Tibial nerve (tissue), 3 donors: ENCODE results near the gene KCNH2.

ENCODE experiments used
- EP300 ChIP-seq, 2 donors: sonication (generic); formaldehyde crosslinking; IDR thresholded peaks; one replicate each; pipeline ENCODE4 v1.6.1; 2017; ENCODE audit warnings: antibody characterized with exemption in 2 of 2, mild to moderate bottlenecking in 1 of 2
- POLR2A ChIP-seq, 2 donors: fragments of 450-650 bp; IDR thresholded peaks; one replicate each; pipeline ENCODE4 v1.6.1; 2017; ENCODE audit warnings: antibody characterized with exemption in 2 of 2, mild to moderate bottlenecking in 2 of 2, moderate library complexity in 2 of 2

DNA sequence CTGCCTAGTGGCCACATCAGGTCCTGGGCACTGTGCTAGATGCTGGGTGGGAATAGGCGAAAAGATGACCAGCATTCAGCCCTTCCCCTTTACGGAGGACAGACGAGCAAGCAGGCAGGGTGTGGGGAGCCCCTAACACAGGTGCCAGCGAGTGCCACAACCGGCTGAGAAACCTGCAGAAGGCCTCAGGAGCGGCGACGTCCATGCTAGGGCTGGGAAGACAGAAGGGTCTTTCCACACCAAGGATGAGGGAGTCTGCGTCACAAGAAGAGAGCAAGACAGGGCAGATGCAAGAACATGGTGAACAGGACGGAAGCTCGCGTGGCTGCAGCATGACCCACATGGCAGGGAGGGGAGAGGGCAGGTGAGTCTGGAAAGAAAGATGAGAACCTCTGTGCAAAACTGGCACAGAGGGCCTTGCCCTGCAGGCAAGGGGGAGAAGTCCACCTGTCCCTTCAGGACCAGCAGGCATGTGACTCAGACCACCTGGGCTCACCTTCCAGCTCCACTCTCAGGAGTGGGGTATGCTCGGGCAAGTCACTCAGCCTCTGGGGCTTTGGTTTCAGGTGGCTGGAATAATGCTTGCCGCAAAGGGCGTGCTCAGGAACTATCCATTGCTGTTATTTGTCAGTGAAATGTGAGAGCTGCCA, 36.6 kb downstream of the KCNH2 start:
- TF ChIP-seq EP300 (IDR thresholded peaks at IDR 0.05), result no peak
- no peak for TF ChIP-seq POLR2A (IDR thresholded peaks at IDR 0.05)
